Astrocyte (in vitro differentiated cells and primary cell): Measurements from ENCODE around the gene GSPT1. TPM values are rescaled to one million over a fixed set of nuclear protein-coding genes. Genes with fewer than 3 reads are reported as not detected.

Experiments
- DNase-seq: peaks from one replicate; pipeline ENCODE4 v3.0.0-alpha.2; 2010; ENCODE audit warnings: low read depth
- FAIRE-seq: peaks from 2 replicates; lab custom pipeline; 2011; peaks lifted over from hg19 to GRCh38; lab: Jason Lieb, UNC
- H2AFZ ChIP-seq: 2 replicates; pipeline ENCODE4 v1.6.0; 2012; ENCODE audit warnings: low read depth, low read length, inconsistent platforms
- H3K27ac ChIP-seq: 2 replicates; pipeline ENCODE4 v1.5.1; 2011; ENCODE audit warnings: low read depth, low read length, inconsistent platforms
- H3K27me3 ChIP-seq: 2 replicates; pipeline ENCODE4 v1.6.0; 2011; ENCODE audit warnings: low read length, inconsistent platforms; ENCODE audit not compliant: insufficient read depth
- H3K36me3 ChIP-seq: 2 replicates; pipeline ENCODE4 v1.5.1; 2011; ENCODE audit warnings: low read length, inconsistent platforms; ENCODE audit not compliant: insufficient read depth
- H3K4me1 ChIP-seq: 2 replicates; pipeline ENCODE4 v1.5.1; 2011; ENCODE audit warnings: low read length, inconsistent platforms; ENCODE audit not compliant: insufficient read depth
- H3K4me2 ChIP-seq: 2 replicates; pipeline ENCODE4 v1.6.0; 2012; ENCODE audit warnings: low read length, inconsistent platforms
- H3K4me3 ChIP-seq: 2 replicates; pipeline ENCODE4 v1.5.1; 2011; ENCODE audit warnings: low read depth, mild to moderate bottlenecking, low read length, inconsistent platforms; ENCODE audit not compliant: insufficient read depth
- H3K79me2 ChIP-seq: 2 replicates; pipeline ENCODE4 v1.6.0; 2012; ENCODE audit warnings: mild to moderate bottlenecking, low read length, inconsistent platforms; ENCODE audit not compliant: insufficient read depth
- H3K9ac ChIP-seq: 2 replicates; pipeline ENCODE4 v1.6.0; 2012; ENCODE audit warnings: mild to moderate bottlenecking, low read length, inconsistent platforms
- H3K9me3 ChIP-seq: 2 replicates; pipeline ENCODE4 v1.5.1; 2012; ENCODE audit warnings: low read depth, mild to moderate bottlenecking, low read length, inconsistent platforms; ENCODE audit not compliant: insufficient read depth
- H4K20me1 ChIP-seq: 2 replicates; pipeline ENCODE4 v1.6.0; 2012; ENCODE audit warnings: low read length, inconsistent platforms; ENCODE audit not compliant: insufficient read depth
- H3K27ac Mint-ChIP-seq: one replicate; pipeline ENCODE4 v1.8.0; 2021; ENCODE audit warnings: mild to moderate bottlenecking, mixed read lengths; ENCODE audit not compliant: unreplicated experiment
- H3K27me3 Mint-ChIP-seq: one replicate; pipeline ENCODE4 v1.8.0; 2021; ENCODE audit warnings: low read depth, mixed read lengths; ENCODE audit not compliant: unreplicated experiment
- H3K36me3 Mint-ChIP-seq: one replicate; pipeline ENCODE4 v1.8.0; 2021; ENCODE audit warnings: low read depth, mixed read lengths; ENCODE audit not compliant: unreplicated experiment
- H3K4me1 Mint-ChIP-seq: one replicate; pipeline ENCODE4 v1.8.0; 2021; ENCODE audit warnings: low read depth, mixed read lengths; ENCODE audit not compliant: unreplicated experiment
- H3K4me3 Mint-ChIP-seq: one replicate; pipeline ENCODE4 v1.8.0; 2021; ENCODE audit warnings: mild to moderate bottlenecking, moderate library complexity, mixed read lengths; ENCODE audit not compliant: unreplicated experiment
- H3K9me3 Mint-ChIP-seq: one replicate; pipeline ENCODE4 v1.8.0; 2021; ENCODE audit warnings: mild to moderate bottlenecking, mixed read lengths; ENCODE audit not compliant: unreplicated experiment
- EZH2 ChIP-seq: IDR thresholded peaks from 2 replicates; pipeline ENCODE4 v1.6.1; 2012; ENCODE audit warnings: mild to moderate bottlenecking, low read length, inconsistent platforms; ENCODE audit not compliant: insufficient read depth
- total RNA-seq: library from RNA; stranded (reverse); gene quantifications from 2 replicates; pipeline ENCODE4 v1.2.1, GENCODE V29; 2021
- TF ChIP-seq, protein P1 (sequence below): IDR thresholded peaks from 2 replicates; pipeline ENCODE4 v1.5.1; 2011; ENCODE audit warnings: low read depth, mild to moderate bottlenecking, inconsistent platforms, low read length, moderate library complexity; ENCODE audit not compliant: insufficient read depth

Gene GSPT1
- total RNA-seq, 1 donor from 2014 or later, result 173 TPM

- Histone ChIP-seq H3K27ac (no peak overlapping the region), H3K79me2 (no peaks in the 10 kb centered on the region), H3K27me3 (no peaks in the 10 kb centered on the region), H3K4me3 (no peak overlapping the region), H3K4me2 (no peak overlapping the region), H3K4me1 (no peaks in the 10 kb centered on the region), H3K36me3 (peaks cover 27% of the 10 kb centered on the region), H3K9ac (no peak overlapping the region), H4K20me1 (peaks cover 51% of the 10 kb centered on the region), H3K9me3 (no peaks in the 10 kb centered on the region), H2AFZ (no peak overlapping the region)
- Mint-ChIP-seq H3K9me3 (no peaks in the 10 kb centered on the region), H3K4me3 (no peak overlapping the region), H3K27me3 (no peaks in the 10 kb centered on the region), H3K4me1 (peaks cover 19% of the 10 kb centered on the region), H3K27ac (no peak overlapping the region), H3K36me3 (no peaks in the 10 kb centered on the region)
- DNase-seq (no peak), FAIRE-seq (no peak)
- TF ChIP-seq, protein P1, sequence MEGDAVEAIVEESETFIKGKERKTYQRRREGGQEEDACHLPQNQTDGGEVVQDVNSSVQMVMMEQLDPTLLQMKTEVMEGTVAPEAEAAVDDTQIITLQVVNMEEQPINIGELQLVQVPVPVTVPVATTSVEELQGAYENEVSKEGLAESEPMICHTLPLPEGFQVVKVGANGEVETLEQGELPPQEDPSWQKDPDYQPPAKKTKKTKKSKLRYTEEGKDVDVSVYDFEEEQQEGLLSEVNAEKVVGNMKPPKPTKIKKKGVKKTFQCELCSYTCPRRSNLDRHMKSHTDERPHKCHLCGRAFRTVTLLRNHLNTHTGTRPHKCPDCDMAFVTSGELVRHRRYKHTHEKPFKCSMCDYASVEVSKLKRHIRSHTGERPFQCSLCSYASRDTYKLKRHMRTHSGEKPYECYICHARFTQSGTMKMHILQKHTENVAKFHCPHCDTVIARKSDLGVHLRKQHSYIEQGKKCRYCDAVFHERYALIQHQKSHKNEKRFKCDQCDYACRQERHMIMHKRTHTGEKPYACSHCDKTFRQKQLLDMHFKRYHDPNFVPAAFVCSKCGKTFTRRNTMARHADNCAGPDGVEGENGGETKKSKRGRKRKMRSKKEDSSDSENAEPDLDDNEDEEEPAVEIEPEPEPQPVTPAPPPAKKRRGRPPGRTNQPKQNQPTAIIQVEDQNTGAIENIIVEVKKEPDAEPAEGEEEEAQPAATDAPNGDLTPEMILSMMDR, result no peak
- no peak for TF ChIP-seq EZH2
Observed at GRCh38 chr16:11868412-11868980, 47.3 kb downstream of the GSPT1 start.

DNA sequence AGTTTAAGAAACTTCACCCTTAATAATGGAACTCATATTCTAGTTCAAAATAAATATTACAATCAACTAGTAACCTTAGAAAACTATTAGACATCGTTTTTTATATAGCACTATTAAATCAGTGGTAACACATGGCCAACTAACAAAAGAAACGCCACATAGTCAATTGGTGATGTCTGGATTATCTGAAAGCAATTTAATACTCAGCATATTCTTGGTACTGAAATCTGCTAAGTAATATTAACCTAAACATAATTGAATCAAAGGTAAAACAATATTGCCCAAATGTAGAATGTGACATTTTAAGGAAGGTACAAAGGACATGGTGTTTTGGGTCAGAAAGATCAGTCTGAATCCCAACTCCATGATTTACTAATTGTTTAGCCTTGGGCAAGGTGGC lies 53.3 kb downstream of the GSPT1 start:
- H3K27ac ChIP-seq, result no peak overlapping the region
- H2AFZ ChIP-seq, result no peak overlapping the region
- peaks cover 2% of the 10 kb centered on the region for H3K4me1 Mint-ChIP-seq
- no peak overlapping the region for H3K4me2 ChIP-seq
- no peaks in the 10 kb centered on the region for H3K9me3 Mint-ChIP-seq
- peaks cover 2% of the 10 kb centered on the region for H3K36me3 Mint-ChIP-seq
- FAIRE-seq (no peak), DNase-seq (no peak)
- TF ChIP-seq EZH2, result no peak
- TF ChIP-seq, protein P1, result no peak
- H3K9ac ChIP-seq, result no peak overlapping the region
- no peaks in the 10 kb centered on the region for H3K27me3 Mint-ChIP-seq
- H3K4me3 ChIP-seq, result no peak overlapping the region
- no peaks in the 10 kb centered on the region for H3K4me1 ChIP-seq
- H3K27me3 ChIP-seq, result no peaks in the 10 kb centered on the region
- no peaks in the 10 kb centered on the region for H3K9me3 ChIP-seq
- H3K79me2 ChIP-seq, result peaks cover 20% of the 10 kb centered on the region
- no peak overlapping the region for H3K4me3 Mint-ChIP-seq
- peaks cover 24% of the 10 kb centered on the region for H4K20me1 ChIP-seq
- no peaks in the 10 kb centered on the region for H3K36me3 ChIP-seq
- no peak overlapping the region for H3K27ac Mint-ChIP-seq

DNA sequence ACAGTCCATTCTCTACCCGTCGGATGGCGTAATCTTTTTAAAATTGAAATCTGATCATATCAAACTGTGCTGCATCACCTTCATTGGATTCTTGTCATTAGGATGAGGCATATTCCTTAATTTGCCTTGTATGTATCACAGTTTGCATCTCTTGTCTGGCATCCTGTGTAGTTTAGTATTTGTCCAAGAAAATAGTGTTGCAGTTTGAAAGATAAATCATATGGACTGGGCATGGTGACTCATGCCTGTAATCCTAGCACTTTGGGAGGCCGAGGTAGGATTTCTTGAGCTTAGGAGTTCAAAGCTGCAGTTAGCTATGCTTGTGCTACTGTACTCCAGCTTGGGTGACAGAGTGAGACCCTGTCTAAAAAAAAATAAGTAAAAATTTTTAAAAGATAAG lies 58.6 kb downstream of the GSPT1 start:
- Mint-ChIP-seq H3K27ac (no peak overlapping the region), H3K4me3 (no peak overlapping the region), H3K9me3 (no peaks in the 10 kb centered on the region), H3K27me3 (no peaks in the 10 kb centered on the region), H3K36me3 (peaks cover 2% of the 10 kb centered on the region), H3K4me1 (peaks cover 11% of the 10 kb centered on the region)
- peaks cover 2% of the 10 kb centered on the region for H3K36me3 ChIP-seq
- no peak overlapping the region for H3K27ac ChIP-seq
- H3K79me2 ChIP-seq, result peaks cover 64% of the 10 kb centered on the region
- H3K9ac ChIP-seq, result no peak overlapping the region
- no peaks in the 10 kb centered on the region for H3K9me3 ChIP-seq
- no peak overlapping the region for H3K4me3 ChIP-seq
- no peak for FAIRE-seq
- no peaks in the 10 kb centered on the region for H3K27me3 ChIP-seq
- H3K4me1 ChIP-seq, result peaks cover 8% of the 10 kb centered on the region
- no peak for DNase-seq
- no peak for TF ChIP-seq EZH2
- TF ChIP-seq, protein P1, result no peak
- peaks cover 40% of the 10 kb centered on the region for H4K20me1 ChIP-seq
- H2AFZ ChIP-seq, result no peak overlapping the region
- no peak overlapping the region for H3K4me2 ChIP-seq
